OCI-LY1 (cell line): Measurements from ENCODE around the gene DDHD1.

ENCODE experiments used
- H2AFZ ChIP-seq: fragments of 200-600 bp; sonication (generic), shearing (Covaris generic); 2 replicates; pipeline ENCODE4 v1.6.0; 2014; ENCODE audit warnings: antibody characterized with exemption, mild to moderate bottlenecking, low read length
- H3F3A ChIP-seq: fragments of 200-600 bp; sonication (generic), shearing (Covaris generic); 2 replicates; pipeline ENCODE4 v1.6.0; 2014; ENCODE audit warnings: mild to moderate bottlenecking, antibody characterized with exemption, low read length, moderate library complexity; ENCODE audit not compliant: insufficient read depth
- H3K27ac ChIP-seq: fragments of 200-600 bp; sonication (generic); 2 replicates; pipeline ENCODE4 v1.5.1; 2014; ENCODE audit warnings: low read length, mixed run types, mild to moderate bottlenecking, low read depth; ENCODE audit not compliant: poor library complexity, severe bottlenecking
- H3K27me3 ChIP-seq: fragments of 200-600 bp; sonication (generic); 2 replicates; pipeline ENCODE4 v1.6.0; 2014; ENCODE audit warnings: antibody characterized with exemption, mild to moderate bottlenecking, low read length, moderate library complexity; ENCODE audit not compliant: insufficient read depth
- H3K36me3 ChIP-seq: fragments of 200-600 bp; sonication (generic); 2 replicates; pipeline ENCODE4 v1.6.1; 2014; ENCODE audit warnings: mild to moderate bottlenecking, antibody characterized with exemption, low read length, moderate library complexity, mixed read lengths; ENCODE audit not compliant: insufficient read depth
- H3K4me1 ChIP-seq: fragments of 200-600 bp; sonication (generic); 2 replicates; pipeline ENCODE4 v1.5.1; 2014; ENCODE audit warnings: mild to moderate bottlenecking, low read length, moderate library complexity; ENCODE audit not compliant: insufficient read depth, severe bottlenecking
- H3K4me2 ChIP-seq: fragments of 200-600 bp; sonication (generic), shearing (Covaris generic); 2 replicates; pipeline ENCODE4 v1.6.1; 2014; ENCODE audit warnings: low read length
- H3K4me3 ChIP-seq: fragments of 200-600 bp; sonication (generic); 2 replicates; pipeline ENCODE4 v1.5.1; 2014; ENCODE audit warnings: low read length, low read depth, mild to moderate bottlenecking, mixed read lengths; ENCODE audit not compliant: poor library complexity, severe bottlenecking
- H3K79me2 ChIP-seq: fragments of 200-600 bp; shearing (Covaris generic); 2 replicates; pipeline ENCODE4 v1.6.1; 2016; ENCODE audit warnings: mixed run types, low read length, mixed read lengths; ENCODE audit not compliant: insufficient read depth
- H3K9ac ChIP-seq: fragments of 200-600 bp; sonication (generic), shearing (Covaris generic); 2 replicates; pipeline ENCODE4 v1.6.1; 2014; ENCODE audit warnings: mild to moderate bottlenecking, low read length, mixed read lengths
- H3K9me2 ChIP-seq: fragments of 200-600 bp; sonication (generic), shearing (Covaris generic); 2 replicates; pipeline ENCODE4 v1.6.1; 2014; ENCODE audit warnings: low read depth, mild to moderate bottlenecking, low read length, mixed read lengths
- H3K9me3 ChIP-seq: fragments of 200-600 bp; shearing (Covaris generic); 2 replicates; pipeline ENCODE4 v1.6.1; 2014; ENCODE audit warnings: low read length, mixed read lengths
- H4K20me1 ChIP-seq: fragments of 200-600 bp; sonication (generic), shearing (Covaris generic); 2 replicates; pipeline ENCODE4 v1.6.0; 2016; ENCODE audit warnings: mild to moderate bottlenecking, low read length; ENCODE audit not compliant: insufficient read depth
- EZH2 ChIP-seq: fragments of 200-600 bp; sonication (generic), shearing (Covaris generic); IDR thresholded peaks from 2 replicates; pipeline ENCODE4 v1.8.0; 2017; ENCODE audit warnings: borderline replicate concordance, mixed run types, mild to moderate bottlenecking, antibody characterized with exemption, low read length, moderate library complexity, mixed read lengths
- TF ChIP-seq, protein P1 (sequence below): fragments of 200-600 bp; sonication (generic), shearing (Covaris generic); IDR thresholded peaks from 2 replicates; pipeline ENCODE4 v1.5.1; 2017; ENCODE audit warnings: mild to moderate bottlenecking, antibody characterized with exemption, low read length, moderate library complexity, mixed read lengths

Gene DDHD1

DNA sequence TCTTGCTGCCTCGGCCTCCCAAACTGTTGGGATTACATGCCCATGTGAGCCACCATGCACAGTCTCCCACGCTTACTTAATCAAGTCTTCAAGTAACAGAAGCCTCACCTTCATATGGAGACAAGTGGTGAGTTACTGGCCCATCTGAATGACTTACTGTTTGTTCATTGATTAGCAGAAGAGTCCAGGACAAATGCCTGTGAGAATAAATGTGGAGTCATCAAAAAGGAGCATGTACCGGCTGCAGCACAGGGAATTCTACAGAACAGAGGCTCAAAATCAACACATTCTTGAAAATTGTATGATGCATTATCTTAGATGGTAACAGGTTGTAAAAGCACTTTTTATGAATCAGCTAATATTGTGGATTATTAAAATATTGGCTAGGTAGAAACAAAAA is 129.8 kb downstream of the DDHD1 start:
- TF ChIP-seq, protein P1, sequence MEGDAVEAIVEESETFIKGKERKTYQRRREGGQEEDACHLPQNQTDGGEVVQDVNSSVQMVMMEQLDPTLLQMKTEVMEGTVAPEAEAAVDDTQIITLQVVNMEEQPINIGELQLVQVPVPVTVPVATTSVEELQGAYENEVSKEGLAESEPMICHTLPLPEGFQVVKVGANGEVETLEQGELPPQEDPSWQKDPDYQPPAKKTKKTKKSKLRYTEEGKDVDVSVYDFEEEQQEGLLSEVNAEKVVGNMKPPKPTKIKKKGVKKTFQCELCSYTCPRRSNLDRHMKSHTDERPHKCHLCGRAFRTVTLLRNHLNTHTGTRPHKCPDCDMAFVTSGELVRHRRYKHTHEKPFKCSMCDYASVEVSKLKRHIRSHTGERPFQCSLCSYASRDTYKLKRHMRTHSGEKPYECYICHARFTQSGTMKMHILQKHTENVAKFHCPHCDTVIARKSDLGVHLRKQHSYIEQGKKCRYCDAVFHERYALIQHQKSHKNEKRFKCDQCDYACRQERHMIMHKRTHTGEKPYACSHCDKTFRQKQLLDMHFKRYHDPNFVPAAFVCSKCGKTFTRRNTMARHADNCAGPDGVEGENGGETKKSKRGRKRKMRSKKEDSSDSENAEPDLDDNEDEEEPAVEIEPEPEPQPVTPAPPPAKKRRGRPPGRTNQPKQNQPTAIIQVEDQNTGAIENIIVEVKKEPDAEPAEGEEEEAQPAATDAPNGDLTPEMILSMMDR: no peak
- no peak for TF ChIP-seq EZH2
- Histone ChIP-seq H3K9ac (no peak overlapping the region), H3K79me2 (no peaks in the 10 kb centered on the region), H3K27me3 (no peaks in the 10 kb centered on the region), H4K20me1 (no peaks in the 10 kb centered on the region), H3K36me3 (no peaks in the 10 kb centered on the region), H3K4me3 (no peak overlapping the region), H3K27ac (no peak overlapping the region), H3K9me2 (no peaks in the 10 kb centered on the region), H3K4me1 (no peaks in the 10 kb centered on the region), H3F3A (no peaks in the 10 kb centered on the region), H3K9me3 (no peaks in the 10 kb centered on the region), H3K4me2 (no peak overlapping the region), H2AFZ (no peak overlapping the region)

- Histone ChIP-seq H3K4me1 (no peaks in the 10 kb centered on the region), H3K4me2 (no peak overlapping the region)
Measured at GRCh38 chr14:53022593-53022992, 130.5 kb downstream of the DDHD1 start.

GRCh38 chr14:53020193-53020932 is 132.8 kb downstream of the DDHD1 start:
- H3K9me2 ChIP-seq: no peaks in the 10 kb centered on the region
- no peak for TF ChIP-seq EZH2
- TF ChIP-seq, protein P1: no peak
- H3K27ac ChIP-seq: no peak overlapping the region
- H3K27me3 ChIP-seq: no peaks in the 10 kb centered on the region
- no peaks in the 10 kb centered on the region for H3K36me3 ChIP-seq
- H3K9ac ChIP-seq: no peak overlapping the region
- H3K79me2 ChIP-seq: no peaks in the 10 kb centered on the region
- no peak overlapping the region for H3K4me3 ChIP-seq
- no peak overlapping the region for H2AFZ ChIP-seq
- no peak overlapping the region for H3K4me2 ChIP-seq
- no peaks in the 10 kb centered on the region for H3K4me1 ChIP-seq
- no peaks in the 10 kb centered on the region for H3K9me3 ChIP-seq
- no peaks in the 10 kb centered on the region for H4K20me1 ChIP-seq
- H3F3A ChIP-seq: no peaks in the 10 kb centered on the region

More at GRCh38 chr14:53022593-53022992, 130.5 kb downstream of the DDHD1 start:
- Histone ChIP-seq H3K9ac (no peak overlapping the region), H3K9me2 (no peaks in the 10 kb centered on the region), H3K79me2 (no peaks in the 10 kb centered on the region), H3K9me3 (no peaks in the 10 kb centered on the region), H3F3A (no peaks in the 10 kb centered on the region), H3K4me3 (no peak overlapping the region), H2AFZ (no peak overlapping the region), H3K36me3 (no peaks in the 10 kb centered on the region), H3K27ac (no peak overlapping the region), H3K27me3 (no peaks in the 10 kb centered on the region), H4K20me1 (no peaks in the 10 kb centered on the region)
- TF ChIP-seq, protein P1: no peak
- TF ChIP-seq EZH2: no peak
